ENCODE measurements around the gene MTSS2. TPM values are rescaled to one million over a fixed set of nuclear protein-coding genes. Genes with fewer than 3 reads are reported as not detected.

Gene MTSS2
- total and polyA plus RNA-seq, 8 donors: 5.8 to 50.7 (median 21.2) TPM

DNA sequence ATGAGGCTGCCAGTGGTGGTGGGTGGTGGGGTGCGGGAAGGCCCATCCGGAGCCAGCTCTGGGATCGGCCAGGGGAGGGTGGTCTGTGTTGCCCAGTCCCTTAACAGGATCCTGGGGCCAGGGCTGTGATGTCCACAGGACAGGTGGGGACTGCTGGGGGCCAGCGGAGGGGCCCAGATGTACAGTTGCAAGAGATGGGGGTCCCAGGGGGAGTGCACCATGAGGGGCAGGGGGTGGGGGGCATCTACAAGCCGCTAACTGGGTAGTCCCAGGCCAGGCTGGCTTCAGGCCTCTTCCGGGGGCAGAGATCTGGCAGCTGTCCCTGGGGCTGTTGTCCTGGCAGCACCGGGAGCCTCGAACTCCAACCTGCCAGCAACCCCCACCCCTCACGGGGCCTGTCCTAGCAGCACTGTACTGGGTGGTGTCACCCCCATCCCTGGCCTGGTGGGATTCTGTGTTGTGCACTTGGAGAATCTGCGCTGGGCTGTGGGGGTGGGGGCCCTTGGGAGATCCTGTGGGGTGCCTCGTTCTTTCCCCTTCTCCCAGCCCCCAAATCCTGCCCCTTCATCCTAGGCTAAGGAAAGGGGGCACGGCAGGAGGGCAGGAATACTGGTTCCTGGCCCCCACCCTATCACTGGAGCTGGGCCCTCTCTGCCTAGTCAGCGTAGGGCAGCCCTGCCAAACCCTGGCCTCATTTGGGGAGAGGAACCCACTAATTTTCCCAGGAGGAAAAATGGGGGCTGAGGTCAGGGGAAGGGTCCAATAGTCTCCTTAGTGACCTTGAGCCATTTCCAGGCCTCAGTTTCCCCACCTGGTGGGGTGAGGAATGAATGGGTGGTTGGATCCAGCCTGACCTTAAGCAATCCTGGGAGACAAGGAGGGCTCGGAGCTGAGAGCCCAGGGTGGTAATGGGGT lies 1.4 kb downstream of the MTSS2 start:
- Histone ChIP-seq H3K27ac (peak overlapping the region; percentile 5 to 95 (median 76)), H3K9me3 (no peaks in the 10 kb centered on the region), H3K27me3 (peaks cover 0 to 11% (median 0%) of the 10 kb centered on the region in 3 donors), H3K36me3 (peaks cover 4 to 5% (median 5%) of the 10 kb centered on the region in 4 donors), H3K4me3 (peak overlapping the region; percentile 66 to 83 (median 75)), H3K4me1 (peaks cover 82 to 95% (median 88%) of the 10 kb centered on the region in 4 donors)
- no peak for DNase-seq
- TF ChIP-seq, protein P1, sequence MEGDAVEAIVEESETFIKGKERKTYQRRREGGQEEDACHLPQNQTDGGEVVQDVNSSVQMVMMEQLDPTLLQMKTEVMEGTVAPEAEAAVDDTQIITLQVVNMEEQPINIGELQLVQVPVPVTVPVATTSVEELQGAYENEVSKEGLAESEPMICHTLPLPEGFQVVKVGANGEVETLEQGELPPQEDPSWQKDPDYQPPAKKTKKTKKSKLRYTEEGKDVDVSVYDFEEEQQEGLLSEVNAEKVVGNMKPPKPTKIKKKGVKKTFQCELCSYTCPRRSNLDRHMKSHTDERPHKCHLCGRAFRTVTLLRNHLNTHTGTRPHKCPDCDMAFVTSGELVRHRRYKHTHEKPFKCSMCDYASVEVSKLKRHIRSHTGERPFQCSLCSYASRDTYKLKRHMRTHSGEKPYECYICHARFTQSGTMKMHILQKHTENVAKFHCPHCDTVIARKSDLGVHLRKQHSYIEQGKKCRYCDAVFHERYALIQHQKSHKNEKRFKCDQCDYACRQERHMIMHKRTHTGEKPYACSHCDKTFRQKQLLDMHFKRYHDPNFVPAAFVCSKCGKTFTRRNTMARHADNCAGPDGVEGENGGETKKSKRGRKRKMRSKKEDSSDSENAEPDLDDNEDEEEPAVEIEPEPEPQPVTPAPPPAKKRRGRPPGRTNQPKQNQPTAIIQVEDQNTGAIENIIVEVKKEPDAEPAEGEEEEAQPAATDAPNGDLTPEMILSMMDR (IDR thresholded peaks at IDR 0.05): no peak
- TF ChIP-seq POLR2AphosphoS5 (IDR thresholded peaks at IDR 0.05) (no peak), POLR2A (IDR thresholded peaks at IDR 0.05) (no peak), EP300 (IDR thresholded peaks at IDR 0.05) (no peak)
- intact Hi-C loops (cut with DNase I; ENCODE audit: low total_unique reads): no loop called here
- WGBS, 5 donors: 45 to 57% (median 51%) methylated on average over 5 to 14 of the region's 14 CpGs

DNA sequence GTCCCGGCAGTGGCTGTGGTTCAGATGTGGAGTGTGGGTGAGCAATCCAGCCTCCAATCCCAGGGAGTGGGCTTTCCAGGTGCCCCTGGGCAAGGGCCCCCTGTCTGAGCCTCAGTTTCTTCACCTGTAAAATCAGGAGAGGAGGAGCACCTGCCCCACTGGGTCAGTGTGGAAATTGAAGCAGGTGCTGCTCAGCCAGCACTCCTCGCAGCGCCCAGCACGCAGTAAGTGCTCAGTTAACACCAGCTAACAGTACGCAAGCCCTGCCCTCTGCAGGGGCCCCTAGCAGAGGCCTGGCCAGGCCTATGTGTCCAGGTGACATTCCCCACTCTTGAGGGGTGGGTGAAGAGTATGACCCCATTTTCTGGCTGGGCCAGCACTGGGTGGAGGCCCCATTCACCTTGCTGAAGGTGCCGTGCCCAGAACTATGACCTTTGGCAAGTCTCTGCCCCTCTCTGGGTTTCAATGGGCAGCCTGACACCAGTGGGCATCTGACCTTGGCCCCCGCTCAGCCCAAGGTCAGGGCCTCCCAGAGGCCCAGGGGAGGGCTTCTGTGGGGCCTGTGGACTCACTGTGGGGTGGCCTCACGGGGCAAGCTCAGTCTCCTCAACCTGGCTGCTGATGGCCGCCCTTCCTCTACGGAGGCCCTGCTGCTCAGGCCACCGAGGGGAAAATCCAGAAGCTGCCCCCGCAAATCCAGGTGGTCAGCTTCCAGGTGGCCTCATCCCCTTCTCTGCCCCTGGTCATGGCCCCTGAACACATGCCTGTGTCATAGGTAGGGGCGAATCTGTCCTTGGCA lies 2.5 kb downstream of the MTSS2 start:
- H3K4me3 ChIP-seq: peak overlapping the region; percentile 66 to 83 (median 75)
- no peak for TF ChIP-seq POLR2A (IDR thresholded peaks at IDR 0.05)
- TF ChIP-seq EP300 (IDR thresholded peaks at IDR 0.05): no peak
- TF ChIP-seq, protein P1 (IDR thresholded peaks at IDR 0.05): no peak
- TF ChIP-seq POLR2AphosphoS5 (IDR thresholded peaks at IDR 0.05): no peak
- H3K27me3 ChIP-seq: peaks cover 0 to 11% (median 0%) of the 10 kb centered on the region in 3 donors
- H3K4me1 ChIP-seq: peaks cover 71 to 84% (median 77%) of the 10 kb centered on the region in 4 donors
- DNase-seq: no peak
- H3K36me3 ChIP-seq: peaks cover 14 to 15% (median 15%) of the 10 kb centered on the region in 4 donors
- intact Hi-C loops (cut with DNase I; ENCODE audit: low total_unique reads): no loop called here
- 82 to 90% (median 86%) methylated on average over 7 to 13 of the region's 13 CpGs for WGBS, 5 donors
- no peaks in the 10 kb centered on the region for H3K9me3 ChIP-seq
- peak overlapping the region in 4 of 5 donors; percentile 64 to 95 (median 84) for H3K27ac ChIP-seq

DNA sequence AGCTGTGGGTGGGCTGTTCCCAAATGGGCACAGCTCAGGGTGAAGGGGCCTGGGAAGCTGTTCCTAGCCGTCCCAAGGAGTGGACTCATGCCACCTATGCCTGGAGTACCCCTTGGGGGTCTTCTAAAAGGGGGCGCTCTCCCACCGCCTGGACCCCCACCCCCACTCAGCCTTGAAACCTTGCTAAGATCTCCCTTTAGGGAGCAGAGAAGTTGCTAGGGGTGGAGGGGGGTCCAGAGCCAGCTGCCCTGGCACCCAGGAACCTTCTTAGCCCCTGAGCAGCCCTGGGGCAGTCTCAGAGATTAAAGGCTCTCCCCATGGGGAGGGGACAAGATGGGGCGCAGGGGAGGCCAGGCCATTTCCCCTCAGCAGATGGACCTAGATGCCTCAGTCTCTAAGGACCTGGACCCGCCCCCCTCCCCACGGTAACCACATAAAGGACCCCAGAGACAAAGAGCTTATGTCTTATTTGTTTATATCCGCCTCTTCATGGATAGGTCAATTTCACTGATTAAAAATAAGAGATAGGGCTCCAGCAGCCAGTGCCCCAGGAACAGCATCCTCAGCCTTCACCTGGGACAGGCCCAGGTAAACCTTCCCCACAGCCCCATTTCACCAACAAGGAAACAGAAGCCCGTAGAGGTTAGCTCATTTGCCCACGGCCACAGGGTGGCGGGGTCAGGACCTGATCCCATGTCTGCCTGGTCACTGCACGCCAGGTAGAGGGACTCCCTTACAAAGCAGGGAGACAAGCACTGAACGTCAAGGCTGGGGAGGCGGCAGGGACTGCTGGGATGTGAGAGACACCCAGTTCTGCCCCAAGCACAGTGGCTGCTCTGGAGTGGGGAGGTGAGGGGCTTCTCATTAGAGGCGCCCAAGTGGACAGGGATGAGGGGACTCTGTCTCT lies 3.4 kb downstream of the MTSS2 start:
- peaks cover 63 to 76% (median 69%) of the 10 kb centered on the region in 4 donors for H3K4me1 ChIP-seq
- 54 to 62% (median 58%) methylated on average over 9 to 14 of the region's 14 CpGs for WGBS, 5 donors
- peaks cover 22 to 24% (median 24%) of the 10 kb centered on the region in 4 donors for H3K36me3 ChIP-seq
- H3K4me3 ChIP-seq: peak overlapping the region in 3 of 4 donors; percentile 1 to 83 (median 2)
- H3K9me3 ChIP-seq: no peaks in the 10 kb centered on the region
- intact Hi-C loops (cut with DNase I; ENCODE audit: low total_unique reads): no loop called here
- peaks cover 0 to 11% (median 0%) of the 10 kb centered on the region in 3 donors for H3K27me3 ChIP-seq
- no peak for TF ChIP-seq EP300 (IDR thresholded peaks at IDR 0.05)
- no peak for TF ChIP-seq POLR2A (IDR thresholded peaks at IDR 0.05)
- TF ChIP-seq, protein P1 (IDR thresholded peaks at IDR 0.05): no peak
- TF ChIP-seq POLR2AphosphoS5 (IDR thresholded peaks at IDR 0.05): no peak
- H3K27ac ChIP-seq: peak overlapping the region in 4 of 5 donors; percentile 64 to 95 (median 84)
- DNase-seq: no peak

All from stomach (tissue), 9 donors.